Renal pelvis (tissue), 12 donors: ENCODE data around the gene SPIB. TPM values are rescaled to one million over a fixed set of nuclear protein-coding genes. Genes with fewer than 3 reads are reported as not detected.

ENCODE experiments used
- DNase-seq: peaks from one replicate; pipeline ENCODE4 v3.0.0-alpha.2; 2013
- long read RNA-seq, 16 experiments: transcript quantifications; one replicate each; lab custom pipeline, GENCODE V29; 2026
- polyA plus RNA-seq, 3 donors: library from polyadenylated mRNA; unstranded; fragments of 120-200 nt; gene quantifications; one replicate each; pipeline ENCODE4 v1.2.1, GENCODE V29; 2013; ENCODE audit not compliant: insufficient read length in 3 of 3

Gene SPIB
- polyA plus RNA-seq: 1 to 10 TPM; 1.3 to 2.1 (median 1.3) TPM
- long read RNA-seq, donor 1: 0 reads
- long read RNA-seq, donor 2: 0 reads
- long read RNA-seq, donor 3: 0 reads
- long read RNA-seq, donor 4, partial matches to known transcripts: 0 of 1 reads
- long read RNA-seq, donor 4, other reads (novel, unspliced or antisense): 0 of 1 reads
- long read RNA-seq, donor 5: 0 reads
- long read RNA-seq, donor 6: 0 reads
- long read RNA-seq, donor 7, partial matches to known transcripts: 0 of 1 reads
- long read RNA-seq, donor 7, other reads (novel, unspliced or antisense): 0 of 1 reads
- long read RNA-seq, donor 8: 0 reads
- long read RNA-seq, donor 9, partial matches to known transcripts: 0 of 1 reads
- long read RNA-seq, donor 9, other reads (novel, unspliced or antisense): 0 of 1 reads
- long read RNA-seq, donor 10, partial matches to known transcripts: 0 of 1 reads
- long read RNA-seq, donor 10, other reads (novel, unspliced or antisense): 0 of 1 reads
- long read RNA-seq, donor 11: 0 reads
- long read RNA-seq, donor 12, partial matches to known transcripts: 0 of 2 reads
- long read RNA-seq, donor 12, other reads (novel, unspliced or antisense): 0 of 2 reads
- long read RNA-seq, donor 13, partial matches to known transcripts: 0 of 1 reads
- long read RNA-seq, donor 13, other reads (novel, unspliced or antisense): 0 of 1 reads
- long read RNA-seq, donor 14: 0 reads
- long read RNA-seq, donor 15, transcript SPIB-205 (6 exons, 3,791 nt): major isoform, 14 of 23 reads
- long read RNA-seq, donor 15, partial matches to known transcripts: 8 of 23 reads
- long read RNA-seq, donor 15, other reads (novel, unspliced or antisense): 0 of 23 reads
- long read RNA-seq, donor 16: 0 reads

GRCh38 chr19:50418176-50419021 is at the start of gene SPIB:
Gene SPIB, plus strand, starts transcription at chr19:50418938. Its CDS starts 25 bp downstream, at chr19:50418963.
- DNase-seq: no peak

GRCh38 chr19:50371914-50372475 is 46.7 kb upstream of the SPIB start:
- DNase-seq: no peak

- DNase-seq: peak; percentile 96
Measured at GRCh38 chr19:50376166-50377050, 42.3 kb upstream of the SPIB start, which contains the start of gene NR1H2. Gene NR1H2, plus strand, starts transcription at chr19:50376457. Its CDS starts 1,149 bp downstream, at chr19:50377606.

GRCh38 chr19:50377051-50377461 is 41.7 kb upstream of the SPIB start:
- no peak for DNase-seq

- DNase-seq: no peak
Measured at GRCh38 chr19:50377517-50377916, 41.2 kb upstream of the SPIB start.

- no peak for DNase-seq
Measured at GRCh38 chr19:50378169-50378862, 40.4 kb upstream of the SPIB start.

- DNase-seq: no peak
Measured at GRCh38 chr19:50378863-50379236, 39.9 kb upstream of the SPIB start.

GRCh38 chr19:50379602-50380001 is 39.1 kb upstream of the SPIB start:
- DNase-seq: no peak

- DNase-seq: no peak
Measured at GRCh38 chr19:50380137-50380536, 38.6 kb upstream of the SPIB start.

- no peak for DNase-seq
Measured at GRCh38 chr19:50380751-50381151, 38.0 kb upstream of the SPIB start.

- no peak for DNase-seq
Measured at GRCh38 chr19:50381881-50382729, 36.6 kb upstream of the SPIB start.

GRCh38 chr19:50383001-50383851 is 35.5 kb upstream of the SPIB start:
- no peak for DNase-seq

- DNase-seq: peak; percentile 95
Measured at GRCh38 chr19:50383852-50384684, 34.7 kb upstream of the SPIB start, which contains the start of gene POLD1. Gene POLD1, plus strand, starts transcription at chr19:50384347. Its CDS starts 14,505 bp downstream, at chr19:50398852.

GRCh38 chr19:50384685-50385535 is 33.8 kb upstream of the SPIB start:
- no peak for DNase-seq

GRCh38 chr19:50387176-50387867 is 31.4 kb upstream of the SPIB start:
- no peak for DNase-seq
